MCF 10A (cell line): ENCODE results near the gene HSPBP1. TPM values are rescaled to one million over a fixed set of nuclear protein-coding genes. Genes with fewer than 3 reads are reported as not detected.

Experiments used
- BruUV-seq: library from RNA; stranded (reverse); fragments of 400-500 nt; replicated peaks from 2 replicates; lab custom pipeline; 2021; lab: Mats Ljungman, UMichigan
- CTCF ChIA-PET: fragments of 300-600 bp; sonication (Branson Sonifier 250); formaldehyde crosslinking; extraction: SDS; loops from one replicate; lab custom pipeline; 2021; ENCODE audit warnings: antibody characterized with exemption, inconsistent platforms; lab: Yijun Ruan, JAX
- POLR2A ChIA-PET: fragments of 300-600, 350-650 bp; sonication (Branson Sonifier 250); formaldehyde crosslinking; extraction: SDS; loops from one replicate; lab custom pipeline; 2020; ENCODE audit warnings: antibody characterized with exemption, inconsistent platforms; lab: Yijun Ruan, JAX
- DNase-seq: peaks from one replicate; pipeline ENCODE4 v3.0.0-alpha.2; 2018; ENCODE audit not compliant: unreplicated experiment
- H3K27ac Mint-ChIP-seq: one replicate; pipeline ENCODE4 v1.8.0; 2022; ENCODE audit warnings: mild to moderate bottlenecking, low read depth, mixed read lengths; ENCODE audit not compliant: unreplicated experiment
- H3K27me3 Mint-ChIP-seq: one replicate; pipeline ENCODE4 v1.8.0; 2022; ENCODE audit warnings: mixed read lengths; ENCODE audit not compliant: insufficient read depth, unreplicated experiment
- H3K36me3 Mint-ChIP-seq: one replicate; pipeline ENCODE4 v1.8.0; 2022; ENCODE audit warnings: mild to moderate bottlenecking, moderate library complexity, mixed read lengths; ENCODE audit not compliant: insufficient read depth, unreplicated experiment
- H3K4me1 Mint-ChIP-seq: one replicate; pipeline ENCODE4 v1.8.0; 2022; ENCODE audit warnings: mixed read lengths; ENCODE audit not compliant: insufficient read depth, unreplicated experiment
- H3K4me3 Mint-ChIP-seq: one replicate; pipeline ENCODE4 v1.8.0; 2022; ENCODE audit warnings: mild to moderate bottlenecking, moderate library complexity, mixed read lengths; ENCODE audit not compliant: unreplicated experiment
- H3K9me3 Mint-ChIP-seq: one replicate; pipeline ENCODE4 v1.8.0; 2022; ENCODE audit warnings: mixed read lengths; ENCODE audit not compliant: unreplicated experiment
- CTCF ChIP-seq: fragments of 200-600 bp; IDR thresholded peaks from one replicate; pipeline ENCODE4 v1.8.0; 2022; ENCODE audit warnings: antibody characterized with exemption, mild to moderate bottlenecking; ENCODE audit not compliant: unreplicated experiment
- intact Hi-C: fragments of 100-400 bp; cut with micrococcal nuclease; formaldehyde crosslinking; loops from 2 replicates; pipeline ENCODE4 v1.14.1; 2022
- total RNA-seq: library from RNA; stranded (reverse); gene quantifications from 2 replicates; pipeline ENCODE4 v1.2.3, GENCODE V29; 2022

The HSPBP1 gene
- total RNA-seq, 1 experiment from 2014 or later: 53.1 TPM

GRCh38 chr19:55300886-55301458 lies 21.1 kb upstream of the HSPBP1 start:
- no peak for DNase-seq
- ChIA-PET CTCF (interaction anchor here (0.6 to 4.2 kb wide), 43 partner anchors 8 to 487 kb away, joined by 3 to 58 read pairs (median 5); partner anchors contain the start of genes KMT5C, PPP6R1, TMEM150B and TMEM238), POLR2A (interaction anchor here (0.6 to 3.0 kb wide), 9 partner anchors 9 to 108 kb away, joined by 3 to 23 read pairs (median 4); partner anchors contain the start of genes KMT5C, PPP6R1 and TMEM238)
- BruUV-seq: no TSS peak
- Mint-ChIP-seq H3K27me3 (no peaks in the 10 kb centered on the region), H3K9me3 (no peaks in the 10 kb centered on the region), H3K4me3 (no peak overlapping the region), H3K27ac (no peak overlapping the region), H3K4me1 (no peaks in the 10 kb centered on the region), H3K36me3 (peaks cover 5% of the 10 kb centered on the region)
- TF ChIP-seq CTCF: no peak
- intact Hi-C loops: no loop called here

- Mint-ChIP-seq H3K27ac (no peak overlapping the region), H3K9me3 (no peaks in the 10 kb centered on the region), H3K4me3 (no peak overlapping the region), H3K36me3 (peaks cover 6% of the 10 kb centered on the region), H3K27me3 (no peaks in the 10 kb centered on the region), H3K4me1 (no peaks in the 10 kb centered on the region)
- BruUV-seq: no TSS peak
- DNase-seq: no peak
- ChIA-PET POLR2A (no interaction called here), CTCF (interaction anchor here (0.6 to 4.2 kb wide), 6 partner anchors 7 to 155 kb away, joined by 3 to 58 read pairs (median 27); partner anchors contain the start of gene TMEM238)
- TF ChIP-seq CTCF: no peak
- intact Hi-C loops: no loop called here
These were observed 20.1 kb upstream of the HSPBP1 start for GRCh38 chr19:55299991-55300390.

- POLR2A ChIA-PET: no interaction called here
- peaks cover 6% of the 10 kb centered on the region for H3K36me3 Mint-ChIP-seq
- TF ChIP-seq CTCF: no peak
- no peak overlapping the region for H3K4me3 Mint-ChIP-seq
- no TSS peak for BruUV-seq
- intact Hi-C loops: no loop called here
- no peaks in the 10 kb centered on the region for H3K27me3 Mint-ChIP-seq
- H3K9me3 Mint-ChIP-seq: no peaks in the 10 kb centered on the region
- DNase-seq: no peak
- CTCF ChIA-PET: interaction anchor here (1.5 to 2.8 kb wide), 2 partner anchors 9 to 86 kb away, joined by 3 to 9 read pairs; partner anchors contain the start of gene TMEM238
- H3K27ac Mint-ChIP-seq: no peak overlapping the region
- peaks cover under 1% of the 10 kb centered on the region for H3K4me1 Mint-ChIP-seq
These were observed 17.4 kb upstream of the HSPBP1 start for GRCh38 chr19:55297267-55297666.

- POLR2A ChIA-PET: no interaction called here
- Mint-ChIP-seq H3K27ac (no peak overlapping the region), H3K4me3 (no peak overlapping the region), H3K36me3 (peaks cover 5% of the 10 kb centered on the region), H3K27me3 (no peaks in the 10 kb centered on the region), H3K4me1 (peaks cover 5% of the 10 kb centered on the region), H3K9me3 (no peaks in the 10 kb centered on the region)
- intact Hi-C loops: no loop called here
- CTCF ChIA-PET: no interaction called here
- no TSS peak for BruUV-seq
- TF ChIP-seq CTCF: no peak
- DNase-seq: no peak
These were observed 9.3 kb upstream of the HSPBP1 start for GRCh38 chr19:55289117-55289796.
